Tibial artery (tissue), 4 donors: Measurements from ENCODE around the gene TEKT5.
A peak's percentile ranks its signal among the peaks of the same experiment; 100 is the strongest.

Experiments used
- DNase-seq, 2 donors: peaks; one replicate each; pipeline ENCODE4 v3.0.0-alpha.2; 2019
- H3K27ac ChIP-seq, 2 donors: fragments of 200-600 bp; sonication (generic) in 1 of 2; 1 replicate in 1 of 2; 2 replicates in 1 of 2; pipeline ENCODE4 v1.5.1; 2018 to 2019; ENCODE audit warnings: mild to moderate bottlenecking in 1 of 2
- H3K27me3 ChIP-seq, 2 donors: fragments of 200-600 bp; sonication (generic) in 1 of 2; one replicate each; pipeline versions ENCODE4 v1.5.1 to v1.6.0; 2016 to 2019
- H3K36me3 ChIP-seq, 3 donors: fragments of 200-600 bp; sonication (generic) in 2 of 3; one replicate each; pipeline ENCODE4 v1.5.1; 2016 to 2019; ENCODE audit warnings: mild to moderate bottlenecking in 2 of 3
- H3K4me1 ChIP-seq, 4 donors: fragments of 200-600 bp; sonication (generic) in 2 of 4; 1 replicate in 3 of 4; 2 replicates in 1 of 4; pipeline ENCODE4 v1.5.1; 2016 to 2019
- H3K4me3 ChIP-seq, 2 donors: fragments of 200-600 bp; sonication (generic) in 1 of 2; 1 replicate in 1 of 2; 2 replicates in 1 of 2; pipeline ENCODE4 v1.5.1; 2018 to 2019; ENCODE audit warnings: mild to moderate bottlenecking in 2 of 2
- H3K9me3 ChIP-seq, 3 donors: fragments of 200-600 bp; sonication (generic) in 1 of 3; one replicate each; pipeline ENCODE4 v1.5.1; 2016 to 2019
- CTCF ChIP-seq, 2 experiments: fragments of 200-600 bp in 1 of 2; fragments of 450-650 bp in 1 of 2; IDR thresholded peaks; one replicate each; pipeline ENCODE4 v1.5.1; 2017 to 2019; ENCODE audit warnings: antibody characterized with exemption in 2 of 2, mild to moderate bottlenecking in 1 of 2, moderate library complexity in 1 of 2
- intact Hi-C: fragments of 100-400 bp; cut with DNase I; formaldehyde crosslinking; loops from one replicate; pipeline ENCODE4 v1.15.0; 2023; ENCODE audit warnings: low total_unique reads

Gene TEKT5

GRCh38 chr16:10579965-10580882, 114.5 kb downstream of the TEKT5 start, which contains the start of gene EMP2:
TSS of gene EMP2 (minus strand) at chr16:10580598. CDS start at chr16:10547617, 32,981 bp downstream.
- peak; percentile 78 to 94 for DNase-seq
- intact Hi-C loops, result loop anchor here (1.0 kb wide), 2 partner anchors 164 to 338 kb away; no protein-coding TSS in a partner anchor
- H3K27me3 ChIP-seq, result no peaks in the 10 kb centered on the region
- peak within 1 kb of the TSS; percentile 97 for H3K27ac ChIP-seq
- H3K4me3 ChIP-seq, result peak within 1 kb of the TSS; percentile 94 to 99
- peak; percentile 52 to 66 for TF ChIP-seq CTCF (IDR thresholded peaks at IDR 0.05)
- H3K36me3 ChIP-seq, result no peaks in the 10 kb centered on the region
- H3K9me3 ChIP-seq, result no peaks in the 10 kb centered on the region
- peaks cover 0 to 52% (median 32%) of the 10 kb centered on the region in 4 donors for H3K4me1 ChIP-seq

GRCh38 chr16:10579575-10579964, 115.2 kb downstream of the TEKT5 start:
- Histone ChIP-seq H3K4me3 (peak overlapping the region; percentile 94 to 99), H3K9me3 (no peaks in the 10 kb centered on the region), H3K27ac (peak overlapping the region; percentile 97), H3K27me3 (no peaks in the 10 kb centered on the region), H3K36me3 (no peaks in the 10 kb centered on the region), H3K4me1 (peaks cover 0 to 52% (median 32%) of the 10 kb centered on the region in 4 donors)
- no peak for DNase-seq
- TF ChIP-seq CTCF (IDR thresholded peaks at IDR 0.05), result no peak
- intact Hi-C loops, result loop anchor here (1.0 kb wide), 1 partner anchor 339 kb away; no protein-coding TSS in a partner anchor

- H3K9me3 ChIP-seq, result no peaks in the 10 kb centered on the region
- H3K4me3 ChIP-seq, result peak overlapping the region; percentile 94 to 99
- no peak for TF ChIP-seq CTCF (IDR thresholded peaks at IDR 0.05)
- peak overlapping the region; percentile 97 for H3K27ac ChIP-seq
- no peaks in the 10 kb centered on the region for H3K36me3 ChIP-seq
- no peaks in the 10 kb centered on the region for H3K27me3 ChIP-seq
- intact Hi-C loops, result loop anchor here (1.0 kb wide), 1 partner anchor 340 kb away; no protein-coding TSS in a partner anchor
- no peak for DNase-seq
- peaks cover 0 to 52% (median 32%) of the 10 kb centered on the region in 4 donors for H3K4me1 ChIP-seq
These were observed 116.0 kb downstream of the TEKT5 start for GRCh38 chr16:10578474-10579316.
